ENCODE results near the gene ITGA6.
"Not testable (repeated sequence)": the region's sequence is repeated elsewhere in the genome, so short reads cannot be mapped to it uniquely, and the experiment has no call there.

The ITGA6 gene

GRCh38 chr2:172532461-172532860 is 105.1 kb downstream of the ITGA6 start:
- H4K91ac ChIP-seq (ENCODE audit: low read depth, low read length, poor library complexity); H3K23ac ChIP-seq (ENCODE audit: low read depth, low read length, poor library complexity); H4K8ac ChIP-seq (ENCODE audit: low read depth, low read length); H2BK15ac ChIP-seq (ENCODE audit: low read length); DNase-seq (ENCODE audit: low spot score); H3K27ac ChIP-seq (replicated peaks; ENCODE audit: low read length); H3K9ac ChIP-seq (ENCODE audit: low read depth, low read length, poor library complexity); H3K4me1 ChIP-seq (ENCODE audit: control insufficient read depth in 2 of 2, insufficient read depth in 1 of 2, low read depth in 1 of 2, low read length in 2 of 2); H2AFZ ChIP-seq (ENCODE audit: low read length); H2AK5ac ChIP-seq (ENCODE audit: low read depth, low read length); H3K14ac ChIP-seq (ENCODE audit: low read length); H3K4me3 ChIP-seq (ENCODE audit: low read length in 2 of 2); H3K4me2 ChIP-seq (ENCODE audit: insufficient read depth, low read length, poor library complexity, severe bottlenecking); H3K27me3 ChIP-seq (ENCODE audit: control insufficient read depth in 3 of 3, insufficient read depth in 3 of 3, low read depth in 1 of 3, low read length in 3 of 3); H3K9me3 ChIP-seq (replicated peaks in 1 of 2; ENCODE audit: control insufficient read depth in 2 of 2, insufficient read depth in 1 of 2, low read depth in 1 of 2, low read length in 2 of 2); H2BK120ac ChIP-seq (ENCODE audit: low read depth, low read length); H3K79me1 ChIP-seq (ENCODE audit: low read depth, low read length); H2BK5ac ChIP-seq (ENCODE audit: low read length); H3K18ac ChIP-seq (ENCODE audit: low read length); H2BK12ac ChIP-seq (ENCODE audit: low read length); H3K4ac ChIP-seq (ENCODE audit: low read length); H3K36me3 ChIP-seq (replicated peaks in 1 of 2; ENCODE audit: control insufficient read depth in 2 of 2, insufficient read depth in 2 of 2, low read length in 2 of 2): not testable (repeated sequence)
- WGBS, 2 donors (ENCODE audit: extremely low coverage in 2 of 2, insufficient read length in 2 of 2, insufficient replicate concordance in 1 of 2) = no CpG with 5 or more reads among the region's 2 CpGs

GRCh38 chr2:172533687-172534086 is 106.3 kb downstream of the ITGA6 start:
- H2AFZ ChIP-seq (ENCODE audit: low read length) = no peak overlapping the region
- no peak overlapping the region for H3K4me3 ChIP-seq (ENCODE audit: low read length in 2 of 2)
- no peak overlapping the region for H3K18ac ChIP-seq (ENCODE audit: low read length)
- H3K27me3 ChIP-seq (ENCODE audit: control insufficient read depth in 3 of 3, insufficient read depth in 3 of 3, low read depth in 1 of 3, low read length in 3 of 3) = no peaks in the 10 kb centered on the region
- H3K9ac ChIP-seq (ENCODE audit: low read depth, low read length, poor library complexity) = no peak overlapping the region
- no peak overlapping the region for H4K91ac ChIP-seq (ENCODE audit: low read depth, low read length, poor library complexity)
- H2BK12ac ChIP-seq (ENCODE audit: low read length) = no peak overlapping the region
- H3K14ac ChIP-seq (ENCODE audit: low read length) = no peak overlapping the region
- no peak overlapping the region for H3K4ac ChIP-seq (ENCODE audit: low read length)
- H3K36me3 ChIP-seq (replicated peaks in 1 of 2; ENCODE audit: control insufficient read depth in 2 of 2, insufficient read depth in 2 of 2, low read length in 2 of 2) = no peaks in the 10 kb centered on the region
- H4K8ac ChIP-seq (ENCODE audit: low read depth, low read length) = no peak overlapping the region
- no peak overlapping the region for H2BK15ac ChIP-seq (ENCODE audit: low read length)
- no peak overlapping the region for H2BK5ac ChIP-seq (ENCODE audit: low read length)
- no peaks in the 10 kb centered on the region for H3K9me3 ChIP-seq (replicated peaks in 1 of 2; ENCODE audit: control insufficient read depth in 2 of 2, insufficient read depth in 1 of 2, low read depth in 1 of 2, low read length in 2 of 2)
- no peak overlapping the region for H3K27ac ChIP-seq (replicated peaks; ENCODE audit: low read length)
- no peak overlapping the region for H3K23ac ChIP-seq (ENCODE audit: low read depth, low read length, poor library complexity)
- no CpG with 5 or more reads among the region's 1 CpG for WGBS, 2 donors (ENCODE audit: extremely low coverage in 2 of 2, insufficient read length in 2 of 2, insufficient replicate concordance in 1 of 2)
- no peak overlapping the region for H2AK5ac ChIP-seq (ENCODE audit: low read depth, low read length)
- H3K4me1 ChIP-seq (ENCODE audit: control insufficient read depth in 2 of 2, insufficient read depth in 1 of 2, low read depth in 1 of 2, low read length in 2 of 2) = peaks cover 0 to 3% of the 10 kb centered on the region in 2 donors
- no peak overlapping the region for H2BK120ac ChIP-seq (ENCODE audit: low read depth, low read length)
- DNase-seq (ENCODE audit: low spot score) = no peak
- no peak overlapping the region for H3K4me2 ChIP-seq (ENCODE audit: insufficient read depth, low read length, poor library complexity, severe bottlenecking)
- H3K79me1 ChIP-seq (ENCODE audit: low read depth, low read length) = no peaks in the 10 kb centered on the region

GRCh38 chr2:172535119-172535518 is 107.7 kb downstream of the ITGA6 start:
- Histone ChIP-seq H2BK12ac (ENCODE audit: low read length) (no peak overlapping the region), H3K14ac (ENCODE audit: low read length) (no peak overlapping the region), H3K27ac (replicated peaks; ENCODE audit: low read length) (no peak overlapping the region), H2BK15ac (ENCODE audit: low read length) (no peak overlapping the region), H3K79me1 (ENCODE audit: low read depth, low read length) (no peaks in the 10 kb centered on the region), H2BK120ac (ENCODE audit: low read depth, low read length) (no peak overlapping the region), H3K23ac (ENCODE audit: low read depth, low read length, poor library complexity) (no peak overlapping the region), H3K36me3 (replicated peaks in 1 of 2; ENCODE audit: control insufficient read depth in 2 of 2, insufficient read depth in 2 of 2, low read length in 2 of 2) (no peaks in the 10 kb centered on the region), H4K8ac (ENCODE audit: low read depth, low read length) (no peak overlapping the region), H3K4me3 (ENCODE audit: low read length in 2 of 2) (no peak overlapping the region), H4K91ac (ENCODE audit: low read depth, low read length, poor library complexity) (no peak overlapping the region), H3K9me3 (replicated peaks in 1 of 2; ENCODE audit: control insufficient read depth in 2 of 2, insufficient read depth in 1 of 2, low read depth in 1 of 2, low read length in 2 of 2) (peaks cover 0 to 9% of the 10 kb centered on the region in 2 donors), H3K4me2 (ENCODE audit: insufficient read depth, low read length, poor library complexity, severe bottlenecking) (no peak overlapping the region), H3K9ac (ENCODE audit: low read depth, low read length, poor library complexity) (no peak overlapping the region), H2AK5ac (ENCODE audit: low read depth, low read length) (no peak overlapping the region), H2AFZ (ENCODE audit: low read length) (no peak overlapping the region), H3K18ac (ENCODE audit: low read length) (no peak overlapping the region), H3K4ac (ENCODE audit: low read length) (no peak overlapping the region), H3K4me1 (ENCODE audit: control insufficient read depth in 2 of 2, insufficient read depth in 1 of 2, low read depth in 1 of 2, low read length in 2 of 2) (peaks cover 0 to 3% of the 10 kb centered on the region in 2 donors), H3K27me3 (ENCODE audit: control insufficient read depth in 3 of 3, insufficient read depth in 3 of 3, low read depth in 1 of 3, low read length in 3 of 3) (no peaks in the 10 kb centered on the region), H2BK5ac (ENCODE audit: low read length) (no peak overlapping the region)
- WGBS, 2 donors (ENCODE audit: extremely low coverage in 2 of 2, insufficient read length in 2 of 2, insufficient replicate concordance in 1 of 2) = no CpG with 5 or more reads among the region's 3 CpGs
- DNase-seq (ENCODE audit: low spot score) = no peak

- H2BK120ac ChIP-seq (ENCODE audit: low read depth, low read length); H3K14ac ChIP-seq (ENCODE audit: low read length); DNase-seq (ENCODE audit: low spot score); H3K23ac ChIP-seq (ENCODE audit: low read depth, low read length, poor library complexity); H4K8ac ChIP-seq (ENCODE audit: low read depth, low read length); H3K4me2 ChIP-seq (ENCODE audit: insufficient read depth, low read length, poor library complexity, severe bottlenecking); H3K4me1 ChIP-seq (ENCODE audit: control insufficient read depth in 2 of 2, insufficient read depth in 1 of 2, low read depth in 1 of 2, low read length in 2 of 2); H2AK5ac ChIP-seq (ENCODE audit: low read depth, low read length); H3K18ac ChIP-seq (ENCODE audit: low read length); H3K4me3 ChIP-seq (ENCODE audit: low read length in 2 of 2); H2BK5ac ChIP-seq (ENCODE audit: low read length); H2AFZ ChIP-seq (ENCODE audit: low read length); H3K79me1 ChIP-seq (ENCODE audit: low read depth, low read length); H3K27me3 ChIP-seq (ENCODE audit: control insufficient read depth in 3 of 3, insufficient read depth in 3 of 3, low read depth in 1 of 3, low read length in 3 of 3); H2BK15ac ChIP-seq (ENCODE audit: low read length); H4K91ac ChIP-seq (ENCODE audit: low read depth, low read length, poor library complexity); H3K27ac ChIP-seq (replicated peaks; ENCODE audit: low read length); H3K4ac ChIP-seq (ENCODE audit: low read length); H3K9ac ChIP-seq (ENCODE audit: low read depth, low read length, poor library complexity); H3K36me3 ChIP-seq (replicated peaks in 1 of 2; ENCODE audit: control insufficient read depth in 2 of 2, insufficient read depth in 2 of 2, low read length in 2 of 2); H2BK12ac ChIP-seq (ENCODE audit: low read length): not testable (repeated sequence)
- no CpG with 5 or more reads among the region's 37 CpGs for WGBS, 2 donors (ENCODE audit: extremely low coverage in 2 of 2, insufficient read length in 2 of 2, insufficient replicate concordance in 1 of 2)
- H3K9me3 ChIP-seq (replicated peaks in 1 of 2; ENCODE audit: control insufficient read depth in 2 of 2, insufficient read depth in 1 of 2, low read depth in 1 of 2, low read length in 2 of 2) = peaks cover 0 to 11% of the 10 kb centered on the region in 2 donors
Measured at GRCh38 chr2:172537851-172538250, 110.5 kb downstream of the ITGA6 start.

All from neuronal stem cell (in vitro differentiated cells).